ENCODE measurements around the gene GAPDHS. TPM values are rescaled to one million over a fixed set of nuclear protein-coding genes. Genes with fewer than 3 reads are reported as not detected.

The GAPDHS gene
- total RNA-seq, 1 donor from 2014 or later = not detected

DNA sequence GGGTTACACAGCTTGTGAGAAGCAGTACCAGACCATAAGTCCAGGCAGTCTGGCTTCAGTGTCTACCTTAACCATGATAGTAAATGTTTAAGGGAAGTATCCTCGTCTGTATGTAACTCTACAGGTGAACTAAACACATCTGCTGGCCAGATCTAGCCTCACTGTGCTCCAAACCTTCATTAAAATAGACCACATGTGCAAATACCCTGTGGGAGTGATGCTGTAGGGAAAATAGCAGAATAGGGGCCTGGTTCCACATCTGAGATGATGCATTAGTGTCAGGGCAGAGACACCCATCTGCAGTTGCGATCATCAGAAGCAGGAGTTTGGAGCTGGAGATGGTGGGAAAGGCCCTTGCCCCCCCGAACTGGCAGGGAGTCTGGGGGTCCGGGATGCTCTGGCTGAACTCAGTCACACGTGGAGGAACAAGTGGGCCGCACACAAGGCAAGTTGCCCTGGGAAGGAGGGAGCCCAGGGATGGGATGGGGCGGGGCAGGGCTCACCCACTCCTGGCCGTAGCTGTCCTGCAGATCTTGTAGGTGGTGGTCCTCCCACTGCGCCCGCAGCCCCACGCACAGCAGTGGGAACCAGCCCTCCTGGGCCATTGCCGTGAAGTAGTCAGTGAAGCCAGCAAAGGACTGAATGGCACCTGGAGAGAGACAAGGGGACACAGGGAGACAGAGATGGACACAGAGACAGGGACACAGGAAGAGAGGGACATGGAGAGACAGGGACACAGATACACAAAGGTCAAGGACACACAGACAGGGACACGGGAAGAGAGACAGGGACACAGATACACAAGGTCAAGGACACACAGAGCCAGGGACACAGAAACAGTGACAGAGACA is 19.5 kb downstream of the GAPDHS start:
- Histone ChIP-seq H3K4me3 (no peak overlapping the region), H3K4me1 (peaks cover 4% of the 10 kb centered on the region), H3K36me3 (no peaks in the 10 kb centered on the region), H3K27me3 (no peaks in the 10 kb centered on the region), H3K9me3 (no peaks in the 10 kb centered on the region), H3K27ac (no peak overlapping the region)
- TF ChIP-seq POLR2AphosphoS5 (IDR thresholded peaks at IDR 0.05; ENCODE audit: insufficient read depth in 1 of 2, low read depth in 1 of 2) (no peak), CTCF (IDR thresholded peaks at IDR 0.05) (no peak), POLR2A (IDR thresholded peaks at IDR 0.05) (no peak)
- DNase-seq (ENCODE audit: extremely low spot score in 2 of 2) = no peak
- intact Hi-C loops (cut with DNase I) = no loop called here

GRCh38 chr19:35553385-35554000 is 20.2 kb downstream of the GAPDHS start:
- Histone ChIP-seq H3K9me3 (no peaks in the 10 kb centered on the region), H3K4me1 (peaks cover 11% of the 10 kb centered on the region), H3K4me3 (no peak overlapping the region), H3K27ac (no peak overlapping the region), H3K27me3 (no peaks in the 10 kb centered on the region), H3K36me3 (no peaks in the 10 kb centered on the region)
- no peak for DNase-seq (ENCODE audit: extremely low spot score in 2 of 2)
- intact Hi-C loops (cut with DNase I) = no loop called here
- TF ChIP-seq POLR2AphosphoS5 (IDR thresholded peaks at IDR 0.05; ENCODE audit: insufficient read depth in 1 of 2, low read depth in 1 of 2) = no peak
- no peak for TF ChIP-seq CTCF (IDR thresholded peaks at IDR 0.05)
- no peak for TF ChIP-seq POLR2A (IDR thresholded peaks at IDR 0.05)

DNA sequence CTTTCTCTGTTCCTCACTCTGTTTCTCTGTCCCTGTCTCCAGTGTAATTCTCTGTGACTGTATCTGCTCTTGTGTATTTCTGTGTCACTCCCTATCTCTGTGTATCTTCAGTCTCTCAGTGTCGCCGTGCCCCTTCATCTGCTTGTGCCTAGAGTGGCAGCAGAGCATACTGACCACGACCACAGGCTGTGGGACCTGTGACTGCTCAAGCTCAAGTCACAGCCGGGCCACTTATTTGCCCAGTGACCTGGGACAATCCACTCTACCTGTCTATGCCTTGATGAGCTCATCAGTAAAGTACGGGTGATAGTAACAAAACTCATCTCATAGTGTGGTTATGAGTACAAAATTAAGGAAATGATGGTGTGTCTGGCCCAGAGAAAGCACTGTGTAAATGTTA is 20.8 kb downstream of the GAPDHS start:
- peaks cover 13% of the 10 kb centered on the region for H3K4me1 ChIP-seq
- no peaks in the 10 kb centered on the region for H3K36me3 ChIP-seq
- no peaks in the 10 kb centered on the region for H3K9me3 ChIP-seq
- H3K27ac ChIP-seq = no peak overlapping the region
- H3K4me3 ChIP-seq = no peak overlapping the region
- TF ChIP-seq POLR2AphosphoS5 (IDR thresholded peaks at IDR 0.05; ENCODE audit: insufficient read depth in 1 of 2, low read depth in 1 of 2) = no peak
- no peak for TF ChIP-seq POLR2A (IDR thresholded peaks at IDR 0.05)
- TF ChIP-seq CTCF (IDR thresholded peaks at IDR 0.05) = no peak
- H3K27me3 ChIP-seq = no peaks in the 10 kb centered on the region
- no peak for DNase-seq (ENCODE audit: extremely low spot score in 2 of 2)
- intact Hi-C loops (cut with DNase I) = no loop called here

DNA sequence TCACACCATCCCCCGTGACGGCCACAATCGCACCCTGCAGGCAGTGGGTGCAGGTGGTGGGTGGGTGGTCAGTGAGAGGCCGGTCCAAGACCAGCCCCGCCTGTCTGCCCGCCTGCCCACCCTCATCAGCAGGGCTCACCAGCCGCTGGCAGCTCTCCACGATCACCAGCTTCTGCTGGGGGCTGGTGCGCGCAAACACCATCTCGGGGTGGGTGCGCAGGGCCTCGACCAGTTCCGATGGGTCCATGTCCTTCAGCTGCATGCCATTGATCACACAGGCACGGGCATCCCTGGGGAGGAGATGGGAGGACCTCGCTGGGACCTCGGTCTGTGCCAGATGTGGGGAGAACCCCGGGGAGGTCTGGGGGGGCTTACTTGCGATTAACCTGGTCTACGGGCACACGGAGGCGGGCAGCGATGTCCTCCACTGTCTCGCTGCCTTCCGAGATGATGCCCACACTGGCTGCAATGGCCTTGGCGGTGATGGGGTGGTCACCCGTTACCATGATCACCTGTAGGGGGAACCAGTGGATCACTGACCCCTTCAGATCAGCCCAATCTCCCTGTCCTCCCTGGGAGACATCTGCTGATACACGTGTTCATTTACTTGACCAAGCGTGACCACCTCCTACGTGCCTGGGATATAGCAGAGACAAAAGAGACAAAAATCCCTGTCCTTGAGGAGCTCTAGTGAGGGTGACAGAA is 22.2 kb downstream of the GAPDHS start:
- TF ChIP-seq POLR2AphosphoS5 (IDR thresholded peaks at IDR 0.05; ENCODE audit: insufficient read depth in 1 of 2, low read depth in 1 of 2) (no peak), POLR2A (IDR thresholded peaks at IDR 0.05) (no peak), CTCF (IDR thresholded peaks at IDR 0.05) (no peak)
- intact Hi-C loops (cut with DNase I) = no loop called here

More for the DNA sequence above, 22.2 kb downstream of the GAPDHS start:
- Histone ChIP-seq H3K9me3 (no peaks in the 10 kb centered on the region), H3K4me3 (no peak overlapping the region), H3K27me3 (no peaks in the 10 kb centered on the region), H3K4me1 (peaks cover 13% of the 10 kb centered on the region), H3K36me3 (no peaks in the 10 kb centered on the region), H3K27ac (no peak overlapping the region)
- DNase-seq (ENCODE audit: extremely low spot score in 2 of 2) = no peak

Data from vagina (tissue), 2 donors.